ENCODE measurements around the gene NAT14.

DNA sequence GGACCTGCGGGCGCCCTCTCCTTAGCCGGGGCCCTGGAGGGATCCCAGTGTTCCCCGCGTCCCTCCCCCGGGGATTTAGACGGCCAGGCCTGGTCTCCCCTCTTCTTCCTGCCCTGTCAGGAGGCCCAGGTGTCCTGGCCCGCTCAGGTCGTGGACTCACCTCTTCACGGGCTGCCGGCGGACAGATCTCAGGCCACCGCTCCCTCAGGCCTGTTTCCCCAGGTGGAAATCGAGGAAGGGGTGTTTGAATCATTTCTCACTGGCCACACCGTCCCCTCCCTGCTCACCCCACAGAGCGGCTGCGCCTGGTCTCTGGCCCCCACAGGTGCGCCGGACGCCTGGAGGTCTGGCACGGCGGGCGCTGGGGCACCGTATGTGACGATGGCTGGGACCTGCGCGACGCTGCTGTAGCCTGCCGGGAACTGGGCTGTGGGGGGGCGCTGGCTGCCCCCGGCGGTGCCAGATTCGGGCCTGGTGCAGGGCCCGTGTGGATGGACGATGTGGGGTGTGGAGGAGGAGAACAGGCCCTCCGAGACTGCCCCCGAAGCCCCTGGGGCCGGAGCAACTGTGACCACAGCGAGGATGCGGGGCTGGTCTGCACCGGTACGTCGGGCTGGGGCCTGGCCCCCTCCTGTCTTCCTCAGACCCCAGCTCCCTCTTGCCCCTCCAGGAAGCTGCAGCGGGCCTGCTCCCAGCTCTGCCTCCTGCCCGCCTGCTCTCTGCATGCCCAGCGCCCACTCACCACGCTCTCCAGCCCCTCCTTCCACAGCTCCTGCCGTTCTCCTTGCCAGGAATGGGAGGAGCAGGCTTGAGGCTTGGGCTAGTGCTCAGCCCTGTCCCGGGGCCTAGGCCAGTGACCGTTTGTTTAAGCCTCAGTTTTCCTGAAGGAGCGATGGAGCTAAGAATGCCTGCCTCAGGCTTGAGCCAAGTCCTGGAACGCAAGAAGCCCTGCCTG, 5.8 kb downstream of the NAT14 start:
- TF ChIP-seq, protein P1, sequence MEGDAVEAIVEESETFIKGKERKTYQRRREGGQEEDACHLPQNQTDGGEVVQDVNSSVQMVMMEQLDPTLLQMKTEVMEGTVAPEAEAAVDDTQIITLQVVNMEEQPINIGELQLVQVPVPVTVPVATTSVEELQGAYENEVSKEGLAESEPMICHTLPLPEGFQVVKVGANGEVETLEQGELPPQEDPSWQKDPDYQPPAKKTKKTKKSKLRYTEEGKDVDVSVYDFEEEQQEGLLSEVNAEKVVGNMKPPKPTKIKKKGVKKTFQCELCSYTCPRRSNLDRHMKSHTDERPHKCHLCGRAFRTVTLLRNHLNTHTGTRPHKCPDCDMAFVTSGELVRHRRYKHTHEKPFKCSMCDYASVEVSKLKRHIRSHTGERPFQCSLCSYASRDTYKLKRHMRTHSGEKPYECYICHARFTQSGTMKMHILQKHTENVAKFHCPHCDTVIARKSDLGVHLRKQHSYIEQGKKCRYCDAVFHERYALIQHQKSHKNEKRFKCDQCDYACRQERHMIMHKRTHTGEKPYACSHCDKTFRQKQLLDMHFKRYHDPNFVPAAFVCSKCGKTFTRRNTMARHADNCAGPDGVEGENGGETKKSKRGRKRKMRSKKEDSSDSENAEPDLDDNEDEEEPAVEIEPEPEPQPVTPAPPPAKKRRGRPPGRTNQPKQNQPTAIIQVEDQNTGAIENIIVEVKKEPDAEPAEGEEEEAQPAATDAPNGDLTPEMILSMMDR (IDR thresholded peaks at IDR 0.05): no peak
- TF ChIP-seq POLR2A (IDR thresholded peaks at IDR 0.05): no peak
